ENCODE data around the gene BCL7C. TPM values are rescaled to one million over a fixed set of nuclear protein-coding genes. Genes with fewer than 3 reads are reported as not detected.

The BCL7C gene
- total and polyA plus RNA-seq, 2 of the 8 experiments (the other 6 are each of a cell fraction or from before 2014, with no cell fraction given), result 8.6 to 17.2 TPM

DNA sequence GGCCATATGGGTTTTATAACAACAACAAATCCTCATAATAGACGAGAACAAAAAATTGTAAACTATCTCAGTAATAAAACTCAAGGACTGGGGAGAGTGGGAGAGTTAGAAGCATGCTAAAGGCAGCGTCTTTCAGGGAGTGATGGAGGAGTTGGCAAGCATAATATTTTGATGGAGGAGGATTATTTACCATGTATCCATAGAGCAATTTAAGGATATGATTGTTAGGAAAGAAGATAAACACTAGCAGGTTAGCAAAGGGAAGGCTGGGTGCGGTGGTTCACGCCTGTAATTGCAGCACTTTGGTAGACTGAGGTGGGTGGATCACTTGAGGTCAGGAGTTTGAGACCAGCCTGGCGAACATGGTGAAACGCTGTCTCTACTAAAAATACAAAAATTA lies 27.8 kb downstream of the BCL7C start:
- H4K20me1 ChIP-seq (replicated peaks in 1 of 2; ENCODE audit: control insufficient read depth in 1 of 2, insufficient read depth in 2 of 2, low read length in 2 of 2), result no peaks in the 10 kb centered on the region
- no peaks in the 10 kb centered on the region for H3K4me1 ChIP-seq (replicated peaks in 1 of 4; ENCODE audit: control insufficient read depth in 3 of 4, insufficient read depth in 4 of 4, low read length in 3 of 4)
- H2AK5ac ChIP-seq (ENCODE audit: low read depth, low read length), result no peak overlapping the region
- no peaks in the 10 kb centered on the region for H3K9me3 ChIP-seq (ENCODE audit: insufficient read depth in 2 of 2, low read depth in 1 of 2, low read length in 1 of 2)
- H3K56ac ChIP-seq (replicated peaks; ENCODE audit: insufficient read length, low read depth, low read length), result no peak overlapping the region
- no peak overlapping the region for H3K9ac ChIP-seq (replicated peaks in 1 of 4; ENCODE audit: extremely low read depth in 1 of 4, low read depth in 3 of 4, low read length in 3 of 4)
- ChIA-PET CTCF (ENCODE audit: partially characterized antibody) (interaction anchor here (0.7 to 3.6 kb wide), 3 partner anchors 12 to 165 kb away, joined by 3 to 22 read pairs (median 4); no protein-coding TSS in a partner anchor), POLR2A (ENCODE audit: partially characterized antibody) (no interaction called here)
- no peaks in the 10 kb centered on the region for H3K36me3 ChIP-seq (ENCODE audit: control insufficient read depth in 2 of 4, insufficient read depth in 4 of 4, low read length in 3 of 4)
- H3K4me2 ChIP-seq (ENCODE audit: insufficient read depth in 1 of 2, low read depth in 2 of 2, low read length in 2 of 2), result no peak overlapping the region
- H3K79me2 ChIP-seq (ENCODE audit: control insufficient read depth in 1 of 2, insufficient read depth in 2 of 2, low read length in 2 of 2), result no peaks in the 10 kb centered on the region
- no peak overlapping the region for H2BK20ac ChIP-seq (ENCODE audit: low read length)
- FAIRE-seq (no peak), DNase-seq (ENCODE audit: low read depth in 1 of 2, low spot score in 2 of 2) (no peak)
- H3K14ac ChIP-seq (ENCODE audit: insufficient read length), result no peak overlapping the region
- H3K18ac ChIP-seq (ENCODE audit: extremely low read depth, low read length), result no peak overlapping the region
- no peak overlapping the region for H3K27ac ChIP-seq (ENCODE audit: low read depth, low read length)
- no peak overlapping the region for H4K5ac ChIP-seq (ENCODE audit: insufficient read length, low read depth, low read length)
- 76% methylated on average over 6 of the region's 6 CpGs; no CpG with 5 or more reads in 1 of the 2 experiments for WGBS, 2 experiments (ENCODE audit: extremely low coverage in 1 of 2, insufficient coverage in 1 of 2, insufficient read length in 1 of 2, insufficient replicate concordance in 2 of 2, low coverage in 1 of 2, low lambda C conversion rate in 2 of 2, missing lambda C conversion rate in 1 of 2)
- no peak overlapping the region for H2BK15ac ChIP-seq (ENCODE audit: low read length)
- no peak overlapping the region for H2BK120ac ChIP-seq (replicated peaks; ENCODE audit: low read depth, low read length)
- H3K4ac ChIP-seq (replicated peaks; ENCODE audit: insufficient read length, low read depth, low read length), result no peak overlapping the region
- no peak overlapping the region for H3K23ac ChIP-seq (ENCODE audit: insufficient read length)
- H3K27me3 ChIP-seq (replicated peaks in 1 of 4; ENCODE audit: control insufficient read depth in 3 of 4, extremely low read depth in 1 of 4, insufficient read depth in 3 of 4, low read length in 3 of 4), result no peaks in the 10 kb centered on the region
- H3K4me3 ChIP-seq (ENCODE audit: extremely low read depth in 1 of 4, insufficient read depth in 2 of 4, low read depth in 3 of 4, low read length in 4 of 4), result no peak overlapping the region
- H2BK12ac ChIP-seq (ENCODE audit: low read depth, low read length), result no peak overlapping the region
- no peaks in the 10 kb centered on the region for H3K79me1 ChIP-seq (ENCODE audit: low read depth, low read length)
- H4K91ac ChIP-seq (replicated peaks; ENCODE audit: insufficient read length, low read length), result no peak overlapping the region
- no peak overlapping the region for H2BK5ac ChIP-seq (ENCODE audit: low read depth, low read length)
- no peak overlapping the region for H2AFZ ChIP-seq (ENCODE audit: low read length)
- H3K23me2 ChIP-seq (ENCODE audit: low read depth, low read length), result no peaks in the 10 kb centered on the region
- H4K8ac ChIP-seq (ENCODE audit: extremely low read depth, insufficient read depth, low read length), result no peak overlapping the region
